Hepatic stellate cell (primary cell): Measurements from ENCODE around the gene RRAD.
A peak's percentile ranks its signal among the peaks of the same experiment; 100 is the strongest.
"Not testable (repeated sequence)": the region's sequence is repeated elsewhere in the genome, so short reads cannot be mapped to it uniquely, and the experiment has no call there.

Source experiments
- DNase-seq: peaks from one replicate; pipeline ENCODE4 v3.0.0; 2011; ENCODE audit warnings: low spot score

Gene RRAD

GRCh38 chr16:66900721-66901441, 24.5 kb downstream of the RRAD start:
- DNase-seq: peak; percentile 24

- DNase-seq: peak; percentile 82
Observed at GRCh38 chr16:66899945-66900710, 25.2 kb downstream of the RRAD start.

- peak; percentile 41 for DNase-seq
Observed at GRCh38 chr16:66899310-66899944, 25.9 kb downstream of the RRAD start.

- no peak for DNase-seq
Observed at GRCh38 chr16:66898933-66899309, 26.4 kb downstream of the RRAD start.

- peak; percentile 65 for DNase-seq
Observed at GRCh38 chr16:66898207-66898606, 27.1 kb downstream of the RRAD start.

GRCh38 chr16:66896682-66897081, 28.7 kb downstream of the RRAD start:
- not testable (repeated sequence) for DNase-seq

GRCh38 chr16:66895999-66896398, 29.3 kb downstream of the RRAD start:
- peak; percentile 2 for DNase-seq

- DNase-seq: no peak
Observed at GRCh38 chr16:66895689-66895979, 29.7 kb downstream of the RRAD start.

GRCh38 chr16:66894948-66895688, 30.2 kb downstream of the RRAD start:
- DNase-seq: peak; percentile 65

- DNase-seq: no peak
Observed at GRCh38 chr16:66894055-66894454, 31.3 kb downstream of the RRAD start.

- no peak for DNase-seq
Observed at GRCh38 chr16:66891797-66892196, 33.5 kb downstream of the RRAD start.

GRCh38 chr16:66891360-66891759, 34.0 kb downstream of the RRAD start:
- DNase-seq: no peak

GRCh38 chr16:66890799-66891198, 34.5 kb downstream of the RRAD start:
- no peak for DNase-seq

- no peak for DNase-seq
Observed at GRCh38 chr16:66889622-66890021, 35.7 kb downstream of the RRAD start.

- DNase-seq: no peak
Observed at GRCh38 chr16:66888647-66889615, 36.4 kb downstream of the RRAD start.

GRCh38 chr16:66886914-66887313, 38.4 kb downstream of the RRAD start:
- no peak for DNase-seq

- no peak for DNase-seq
Observed at GRCh38 chr16:66886321-66886720, 39.0 kb downstream of the RRAD start.

GRCh38 chr16:66885491-66885890, 39.8 kb downstream of the RRAD start:
- no peak for DNase-seq

- no peak for DNase-seq
Observed at GRCh38 chr16:66882702-66883101, 42.6 kb downstream of the RRAD start.

- no peak for DNase-seq
Observed at GRCh38 chr16:66881964-66882508, 43.3 kb downstream of the RRAD start.

- DNase-seq: no peak
Observed at GRCh38 chr16:66881560-66881959, 43.8 kb downstream of the RRAD start.
